Right renal cortex interstitium (tissue), 3 donors: ENCODE measurements around the gene C17orf113. TPM values are rescaled to one million over a fixed set of nuclear protein-coding genes. Genes with fewer than 3 reads are reported as not detected.

Experiments
- DNase-seq, 3 donors: peaks; one replicate each; pipeline ENCODE4 v3.0.0-alpha.2; 2013; ENCODE audit warnings: low read depth in 3 of 3, low spot score in 2 of 3
- polyA plus RNA-seq, 3 donors: library from polyadenylated mRNA; unstranded; fragments of 120-200 nt; gene quantifications; one replicate each; pipeline ENCODE4 v1.2.1, GENCODE V29; 2013; ENCODE audit not compliant: insufficient read length in 3 of 3

The C17orf113 gene
- 1 to 10 TPM; 3.1 to 3.2 (median 3.2) TPM for polyA plus RNA-seq

- DNase-seq, result no peak
Observed at GRCh38 chr17:42050393-42051012, at the start of gene C17orf113. TSS of gene C17orf113 (minus strand) at chr17:42050601. CDS start at chr17:42043376, 7,225 bp downstream.

GRCh38 chr17:42098730-42099399, 48.5 kb upstream of the C17orf113 start:
- no peak for DNase-seq

- DNase-seq, result no peak
Observed at GRCh38 chr17:42097691-42098631, 47.6 kb upstream of the C17orf113 start, which contains the start of gene ZNF385C. TSS of gene ZNF385C (minus strand) at chr17:42098473. CDS start at chr17:42063056, 35,417 bp downstream.

- no peak for DNase-seq
Observed at GRCh38 chr17:42096360-42097111, 46.1 kb upstream of the C17orf113 start.

GRCh38 chr17:42094375-42095069, 44.1 kb upstream of the C17orf113 start:
- no peak for DNase-seq

DNA sequence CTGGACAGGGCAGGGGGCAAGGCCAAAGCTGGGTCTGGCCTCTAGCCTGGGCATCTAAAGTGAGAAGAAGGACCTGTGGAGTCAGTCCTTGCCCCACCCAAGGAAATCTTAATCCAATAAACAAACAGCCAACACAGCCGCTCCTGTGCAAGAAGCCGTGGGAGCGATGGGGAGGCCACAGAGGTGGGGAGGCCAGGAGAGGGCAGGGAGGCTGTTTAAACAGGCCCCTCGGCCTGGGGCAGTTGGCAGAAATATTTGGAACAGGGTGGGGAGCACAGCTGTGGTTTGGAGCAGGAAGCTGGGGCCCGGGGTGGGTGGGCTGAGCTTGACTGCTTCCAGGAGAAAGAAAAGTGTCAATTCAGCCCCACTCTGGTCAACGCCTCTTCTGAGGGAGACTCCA, 42.5 kb upstream of the C17orf113 start:
- DNase-seq, result no peak

- DNase-seq, result no peak
Observed at GRCh38 chr17:42090964-42091790, 40.8 kb upstream of the C17orf113 start.

- no peak for DNase-seq
Observed at GRCh38 chr17:42088736-42089135, 38.3 kb upstream of the C17orf113 start.

DNA sequence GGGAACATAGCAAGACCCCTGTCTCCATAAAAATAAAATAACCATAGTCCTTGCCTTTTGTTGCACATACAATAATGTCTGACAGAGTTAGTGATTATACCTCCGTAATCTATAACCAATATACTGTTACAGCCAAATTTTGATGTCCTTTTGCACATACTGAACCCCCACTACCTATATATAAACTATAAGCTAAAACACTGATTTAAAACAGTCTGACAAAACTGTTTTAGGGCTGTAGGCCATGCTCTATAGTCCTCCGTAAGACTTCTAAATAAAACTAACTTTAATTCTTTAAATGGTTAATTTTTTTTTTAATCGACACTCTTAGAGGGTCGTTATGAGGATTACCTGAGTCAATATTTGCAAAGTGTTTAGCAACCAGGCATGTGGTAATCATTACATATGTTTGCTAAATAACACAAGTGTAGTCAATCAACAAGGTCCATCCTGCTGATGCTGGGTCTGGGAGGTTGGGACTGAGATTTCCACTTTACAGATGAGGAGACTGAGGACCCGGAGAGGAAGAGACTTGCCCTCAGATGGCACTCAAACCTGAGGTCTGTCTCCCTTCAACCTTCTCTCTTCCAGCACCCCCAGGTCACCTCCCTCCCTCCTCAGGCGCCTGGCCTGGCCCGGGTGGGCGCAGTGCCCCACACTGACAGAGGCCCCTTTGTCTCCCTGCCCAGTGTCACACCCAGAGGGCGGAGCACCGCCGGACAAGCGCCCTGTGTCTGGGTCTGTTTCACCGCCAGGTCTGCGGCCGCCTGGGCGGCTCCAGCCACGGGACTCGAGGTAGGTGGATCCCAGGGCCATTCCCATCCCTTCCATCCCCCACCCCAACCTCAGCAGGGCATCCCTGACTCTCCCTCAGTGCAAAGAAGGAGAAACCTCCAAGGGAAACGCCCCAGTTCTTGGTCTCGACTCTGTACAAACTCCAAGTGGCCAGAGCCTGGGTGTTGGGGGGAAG, 37.6 kb upstream of the C17orf113 start:
- DNase-seq, result no peak

DNA sequence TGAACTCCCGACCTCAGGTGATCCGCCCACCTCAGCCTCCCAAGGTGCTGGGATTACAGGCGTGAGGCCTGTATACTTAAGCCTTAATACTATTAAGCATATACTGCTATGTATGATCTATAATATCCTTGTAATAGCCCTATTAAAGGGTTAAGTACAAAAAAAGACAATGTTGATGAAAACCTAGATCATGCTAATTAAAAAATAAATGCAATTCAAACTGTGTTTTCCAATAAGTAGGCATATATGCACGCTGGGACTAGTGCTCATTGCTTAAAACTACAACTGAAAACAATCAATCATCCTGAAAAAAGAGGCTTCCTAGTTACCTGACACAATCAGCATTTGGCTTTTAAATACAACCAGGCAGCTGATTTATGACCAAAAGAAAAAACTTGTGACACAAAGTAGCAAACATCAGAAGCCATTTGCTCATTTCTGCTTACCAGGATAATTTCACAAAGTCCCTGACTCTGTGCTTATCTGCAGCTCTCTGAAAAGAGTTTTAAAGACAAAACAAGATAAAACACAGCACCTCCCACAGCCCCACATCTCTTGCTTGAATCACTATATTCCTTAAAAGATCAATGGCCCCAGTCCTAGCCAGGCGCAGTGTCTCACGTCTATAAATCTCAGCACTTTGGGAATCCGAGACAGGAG, 36.8 kb upstream of the C17orf113 start:
- DNase-seq, result no peak

DNA sequence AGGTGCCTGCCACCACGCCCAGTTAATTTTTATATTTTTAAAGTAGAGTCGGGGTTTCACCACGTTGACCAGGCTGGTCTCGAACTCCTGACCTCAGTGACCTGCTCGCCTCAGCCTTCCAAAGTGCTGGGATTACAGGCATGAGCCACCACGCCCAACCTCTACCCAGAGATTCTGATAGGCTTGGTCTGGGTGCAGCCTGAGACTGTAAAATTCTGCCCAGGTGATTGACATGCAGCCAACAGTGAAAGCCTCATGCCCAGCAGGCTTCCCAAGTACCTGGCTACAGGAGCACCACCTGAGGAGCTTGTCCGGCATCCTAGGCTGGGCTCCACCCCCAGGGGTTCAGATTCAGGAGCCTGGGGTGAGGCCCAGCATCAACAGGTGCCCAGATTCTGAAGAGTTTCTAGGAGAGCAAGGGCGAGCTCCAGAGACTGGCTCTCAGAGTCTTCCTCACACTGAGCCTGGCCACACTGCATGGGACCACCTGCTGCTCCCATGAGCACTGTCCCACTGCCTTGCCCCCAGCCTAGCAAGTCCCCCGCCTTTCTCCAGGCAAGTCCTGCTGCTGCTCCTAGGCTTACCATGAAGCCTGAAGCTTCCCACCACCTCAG, 31.2 kb upstream of the C17orf113 start:
- no peak for DNase-seq

GRCh38 chr17:42079541-42079940, 29.1 kb upstream of the C17orf113 start:
- no peak for DNase-seq

DNA sequence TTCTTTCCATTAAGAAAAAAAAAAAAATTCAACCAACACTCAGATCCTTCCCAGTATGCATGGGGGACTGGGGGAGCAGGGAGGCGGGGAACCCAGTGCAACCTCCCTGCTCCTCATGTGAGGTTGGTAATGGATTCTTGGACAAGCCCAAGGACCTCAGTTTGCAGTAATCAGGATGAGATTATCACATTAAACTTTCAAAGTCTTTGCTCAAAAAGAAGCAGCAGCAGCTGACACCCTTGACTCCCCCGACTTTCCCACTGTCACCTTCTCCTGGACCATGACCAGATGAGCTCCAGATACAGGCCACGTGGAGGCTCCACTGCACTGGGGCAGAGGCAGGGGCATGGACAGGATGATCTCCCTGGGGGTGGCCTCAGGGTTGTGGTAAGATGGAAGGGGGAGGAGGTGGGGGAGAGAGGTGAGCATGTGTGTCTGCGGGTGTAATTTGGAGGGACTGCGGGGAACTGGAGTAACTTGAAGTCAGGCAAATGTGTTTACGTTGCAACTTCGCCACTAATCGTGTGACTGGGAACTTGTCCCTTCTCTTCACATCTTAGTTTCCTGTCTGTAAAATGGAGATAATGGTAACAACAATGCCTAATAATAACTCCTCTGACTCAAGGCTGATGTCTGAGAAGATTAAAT, 28.1 kb upstream of the C17orf113 start:
- DNase-seq, result no peak

DNA sequence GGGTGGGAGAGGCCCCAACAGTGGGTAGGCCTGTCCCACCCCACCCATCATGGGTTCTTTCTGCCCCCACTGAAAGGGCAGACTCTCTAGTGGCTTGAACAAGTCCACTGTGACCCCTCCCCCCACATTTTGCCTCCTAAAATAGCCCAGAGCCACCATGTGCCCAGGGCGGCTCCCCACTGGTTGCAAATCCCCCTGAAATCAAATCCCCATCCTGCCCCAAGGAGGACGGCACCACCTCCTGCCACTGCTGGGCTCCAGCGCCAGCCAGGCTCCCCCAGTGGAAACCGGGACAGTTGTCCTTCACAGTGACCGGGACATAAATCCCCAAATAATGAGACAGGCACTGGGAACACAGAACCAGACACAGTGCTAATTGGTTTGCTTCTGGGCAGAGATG, 27.4 kb upstream of the C17orf113 start:
- DNase-seq, result no peak

- DNase-seq, result no peak
Observed at GRCh38 chr17:42076797-42077559, 26.6 kb upstream of the C17orf113 start.

DNA sequence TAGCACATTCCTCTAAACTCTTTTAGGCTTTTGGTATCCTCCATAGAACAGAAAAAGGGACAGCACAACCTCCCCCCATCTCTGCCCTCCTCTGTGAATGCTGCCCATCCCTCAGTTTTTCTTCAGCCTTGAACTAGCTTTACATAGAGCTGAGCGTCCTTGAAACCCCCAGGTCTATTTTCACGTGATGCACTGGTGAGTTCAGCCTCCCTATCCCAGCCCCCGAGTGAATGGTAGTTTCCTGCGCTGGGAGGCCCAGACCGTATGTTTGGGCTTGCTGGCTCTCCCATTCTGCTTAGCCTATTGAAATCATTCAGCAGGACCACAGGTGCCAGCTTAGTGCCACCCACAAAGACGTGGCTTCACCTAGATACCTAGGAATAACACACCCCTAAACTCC, 25.4 kb upstream of the C17orf113 start:
- no peak for DNase-seq
